H1 (cell line): ENCODE results near the gene VN1R5. TPM values are rescaled to one million over a fixed set of nuclear protein-coding genes. Genes with fewer than 3 reads are reported as not detected.

Experiments used
- CTCF ChIA-PET: fragments of 300-600 bp; sonication (Branson Sonifier 250); formaldehyde crosslinking; loops from one replicate; lab custom pipeline; 2021; ENCODE audit not compliant: partially characterized antibody; lab: Charles Lee
- POLR2A ChIA-PET: fragments of 300-600 bp; sonication (Branson Sonifier 250); formaldehyde crosslinking; loops from one replicate; lab custom pipeline; 2021; ENCODE audit warnings: inconsistent platforms; ENCODE audit not compliant: partially characterized antibody; lab: Charles Lee
- DNase-seq, 2 experiments: peaks; one replicate each; pipeline versions ENCODE4 v3.0.0 to v3.0.0-alpha.2; 2010 to 2022; ENCODE audit warnings: low spot score in 2 of 2, low read depth in 1 of 2, mixed read lengths in 1 of 2
- FAIRE-seq: peaks from 2 replicates; lab custom pipeline; 2011; peaks lifted over from hg19 to GRCh38; lab: Jason Lieb, UNC
- H2AFZ ChIP-seq: 2 replicates; pipeline ENCODE4 v1.8.1; 2012; ENCODE audit warnings: low read length, inconsistent platforms
- H2AK5ac ChIP-seq: 2 replicates; pipeline ENCODE4 v1.6.1; 2013; ENCODE audit warnings: low read depth, low read length
- H2BK120ac ChIP-seq: replicated peaks from 2 replicates; pipeline ENCODE3; 2013; ENCODE audit warnings: low read depth, low read length, inconsistent platforms
- H2BK12ac ChIP-seq: 2 replicates; pipeline ENCODE4 v1.6.1; 2013; ENCODE audit warnings: low read depth, low read length
- H2BK15ac ChIP-seq: 2 replicates; pipeline ENCODE4 v1.6.1; 2013; ENCODE audit warnings: low read length
- H2BK20ac ChIP-seq: 2 replicates; pipeline ENCODE4 v1.6.1; 2013; ENCODE audit warnings: low read length
- H2BK5ac ChIP-seq: 2 replicates; pipeline ENCODE4 v1.6.1; 2013; ENCODE audit warnings: low read depth, low read length
- H3K14ac ChIP-seq: 2 replicates; pipeline ENCODE4 v1.6.1; 2013; ENCODE audit warnings: inconsistent platforms; ENCODE audit not compliant: insufficient read length
- H3K18ac ChIP-seq: 2 replicates; pipeline ENCODE4 v1.6.1; 2013; ENCODE audit warnings: low read length; ENCODE audit errors: extremely low read depth
- H3K23ac ChIP-seq: 2 replicates; pipeline ENCODE4 v1.6.1; 2013; ENCODE audit warnings: inconsistent platforms; ENCODE audit not compliant: insufficient read length
- H3K23me2 ChIP-seq: 2 replicates; pipeline ENCODE4 v1.6.1; 2013; ENCODE audit warnings: low read depth, low read length
- H3K27ac ChIP-seq: 2 replicates; pipeline ENCODE4 v1.6.1; 2011; ENCODE audit warnings: low read depth, low read length, inconsistent platforms
- H3K27me3 ChIP-seq, 4 experiments: replicated peaks in 1 of 4; 1 replicate in 1 of 4; 2 replicates in 3 of 4; pipeline versions ENCODE4 v1.6.1 to v1.8.1; 2011 to 2013; ENCODE audit warnings: low read length in 3 of 4, mild to moderate bottlenecking in 3 of 4, inconsistent platforms in 2 of 4, mixed read lengths in 2 of 4, moderate library complexity in 1 of 4; ENCODE audit not compliant: control insufficient read depth in 3 of 4, insufficient read depth in 3 of 4; ENCODE audit errors: extremely low read depth in 1 of 4
- H3K36me3 ChIP-seq, 4 experiments: 2 replicates each; pipeline versions ENCODE4 v1.6.1 to v1.8.1; 2011 to 2013; ENCODE audit warnings: mild to moderate bottlenecking in 4 of 4, low read length in 3 of 4, moderate library complexity in 2 of 4, control low read depth in 1 of 4, inconsistent platforms in 1 of 4; ENCODE audit not compliant: insufficient read depth in 4 of 4, control insufficient read depth in 2 of 4
- H3K4ac ChIP-seq: replicated peaks from 2 replicates; pipeline ENCODE3; 2013; ENCODE audit warnings: low read length, low read depth, mixed read lengths, inconsistent platforms; ENCODE audit not compliant: insufficient read length
- H3K4me1 ChIP-seq, 4 experiments: replicated peaks in 1 of 4; 1 replicate in 1 of 4; 2 replicates in 3 of 4; pipeline versions ENCODE4 v1.6.1 to v1.8.1; 2011 to 2013; ENCODE audit warnings: low read length in 3 of 4, inconsistent platforms in 2 of 4, mixed read lengths in 1 of 4; ENCODE audit not compliant: insufficient read depth in 4 of 4, control insufficient read depth in 3 of 4
- H3K4me2 ChIP-seq, 2 experiments: 2 replicates each; pipeline versions ENCODE4 v1.6.1 to v1.8.1; 2011 to 2013; ENCODE audit warnings: low read depth in 2 of 2, low read length in 2 of 2, control low read depth in 1 of 2, inconsistent platforms in 1 of 2, mild to moderate bottlenecking in 1 of 2; ENCODE audit not compliant: insufficient read depth in 1 of 2
- H3K4me3 ChIP-seq, 4 experiments: fragments of 200-600, 300-600 bp in 1 of 4; sonication (generic), shearing (Covaris generic), sonication (Bioruptor Twin) in 1 of 4; 2 replicates each; pipeline versions ENCODE4 v1.5.1 to v1.8.1; 2011 to 2016; ENCODE audit warnings: low read length in 4 of 4, low read depth in 3 of 4, control low read depth in 2 of 4, inconsistent platforms in 2 of 4, mild to moderate bottlenecking in 2 of 4, mixed read lengths in 1 of 4, moderate library complexity in 1 of 4; ENCODE audit not compliant: insufficient read depth in 2 of 4; ENCODE audit errors: extremely low read depth in 1 of 4
- H3K56ac ChIP-seq: replicated peaks from 2 replicates; pipeline ENCODE3; 2013; ENCODE audit warnings: low read depth, mild to moderate bottlenecking, mixed read lengths, low read length, inconsistent platforms; ENCODE audit not compliant: insufficient read length
- H3K79me1 ChIP-seq: 2 replicates; pipeline ENCODE4 v1.6.1; 2013; ENCODE audit warnings: low read depth, low read length, control low read depth
- H3K79me2 ChIP-seq, 2 experiments: 2 replicates each; pipeline versions ENCODE4 v1.6.1 to v1.8.1; 2012 to 2013; ENCODE audit warnings: low read length in 2 of 2, mild to moderate bottlenecking in 2 of 2, inconsistent platforms in 1 of 2; ENCODE audit not compliant: insufficient read depth in 2 of 2, control insufficient read depth in 1 of 2
- H3K9ac ChIP-seq, 4 experiments: replicated peaks in 1 of 4; 1 replicate in 1 of 4; 2 replicates in 3 of 4; pipeline versions ENCODE4 v1.6.1 to v1.8.1; 2011 to 2013; ENCODE audit warnings: low read depth in 3 of 4, low read length in 3 of 4, control low read depth in 2 of 4, mild to moderate bottlenecking in 2 of 4, moderate library complexity in 2 of 4, inconsistent platforms in 1 of 4; ENCODE audit errors: extremely low read depth in 1 of 4
- H3K9me3 ChIP-seq, 2 experiments: 2 replicates each; pipeline versions ENCODE4 v1.6.1 to v1.8.1; 2012 to 2013; ENCODE audit warnings: mild to moderate bottlenecking in 2 of 2, moderate library complexity in 2 of 2, control low read depth in 1 of 2, inconsistent platforms in 1 of 2, low read depth in 1 of 2, low read length in 1 of 2, mixed read lengths in 1 of 2; ENCODE audit not compliant: insufficient read depth in 2 of 2
- H4K20me1 ChIP-seq, 2 experiments: replicated peaks in 1 of 2; 2 replicates each; pipeline versions ENCODE3 to v1.8.1; 2011 to 2013; ENCODE audit warnings: inconsistent platforms in 2 of 2, low read length in 2 of 2, mild to moderate bottlenecking in 1 of 2; ENCODE audit not compliant: insufficient read depth in 2 of 2, control insufficient read depth in 1 of 2
- H4K5ac ChIP-seq: 2 replicates; pipeline ENCODE4 v1.6.1; 2013; ENCODE audit warnings: low read length, low read depth, mixed read lengths, inconsistent platforms; ENCODE audit not compliant: insufficient read length
- H4K8ac ChIP-seq: 2 replicates; pipeline ENCODE4 v1.8.0; 2013; ENCODE audit warnings: mild to moderate bottlenecking, moderate library complexity, low read length, inconsistent platforms; ENCODE audit not compliant: insufficient read depth; ENCODE audit errors: extremely low read depth
- H4K91ac ChIP-seq: replicated peaks from 2 replicates; pipeline ENCODE3; 2013; ENCODE audit warnings: low read length, mixed read lengths, inconsistent platforms; ENCODE audit not compliant: insufficient read length
- EGR1 ChIP-seq: IDR thresholded peaks from 2 replicates; pipeline ENCODE4 v1.6.1; 2011; ENCODE audit warnings: low read depth, low read length, borderline replicate concordance
- EP300 ChIP-seq, 2 experiments: IDR thresholded peaks; 1 replicate in 1 of 2; 2 replicates in 1 of 2; pipeline ENCODE4 v1.6.1; 2011 to 2012; ENCODE audit warnings: low read depth in 2 of 2, low read length in 2 of 2, mild to moderate bottlenecking in 2 of 2, borderline replicate concordance in 1 of 2, inconsistent platforms in 1 of 2, moderate library complexity in 1 of 2
- PHF8 ChIP-seq: fragments of 200-600 bp; sonication (generic); conservative IDR thresholded peaks from 2 replicates; pipeline ENCODE4 v1.7.1; 2012; ENCODE audit warnings: low read depth, mild to moderate bottlenecking, inconsistent platforms, low read length, moderate library complexity
- RAD21 ChIP-seq, 2 experiments: IDR thresholded peaks in 1 of 2; conservative IDR thresholded peaks in 1 of 2; 2 replicates each; pipeline ENCODE4 v1.6.1; 2011; ENCODE audit warnings: low read depth in 2 of 2, low read length in 2 of 2, improper control_type of control experiment in 1 of 2, inconsistent platforms in 1 of 2, mild to moderate bottlenecking in 1 of 2, moderate library complexity in 1 of 2
- polyA plus RNA-seq, 7 experiments: library from polyadenylated mRNA; depleted of rRNA in 3 of 7; stranded (reverse) in 5 of 7; unstranded in 2 of 7; fragments of >200 nt in 5 of 7; fragments of 200-250 nt in 2 of 7; gene quantifications; 1 replicate in 5 of 7; 2 replicates in 1 of 7; 4 replicates in 1 of 7; pipeline versions ENCODE4 v1.2.1 to v1.2.3, GENCODE V29; 2011 to 2013; ENCODE audit warnings: missing spikeins in 2 of 7, mixed read lengths in 2 of 7
- total RNA-seq: library from RNA; stranded (reverse); fragmentation: NEBNext Ultra II Directional; extraction: Animal tissue kit (Norgen Biotek cat#: 25700); gene quantifications from 2 replicates; pipeline ENCODE4 v1.2.1, GENCODE V29; 2021
- TF ChIP-seq, protein P1 (sequence below): IDR thresholded peaks from 2 replicates; pipeline ENCODE4 v1.6.1; 2012; ENCODE audit warnings: inconsistent platforms

The VN1R5 gene
- total and polyA plus RNA-seq, 2 of the 8 experiments (the other 6 are each of a cell fraction or from before 2014, with no cell fraction given): not detected

DNA sequence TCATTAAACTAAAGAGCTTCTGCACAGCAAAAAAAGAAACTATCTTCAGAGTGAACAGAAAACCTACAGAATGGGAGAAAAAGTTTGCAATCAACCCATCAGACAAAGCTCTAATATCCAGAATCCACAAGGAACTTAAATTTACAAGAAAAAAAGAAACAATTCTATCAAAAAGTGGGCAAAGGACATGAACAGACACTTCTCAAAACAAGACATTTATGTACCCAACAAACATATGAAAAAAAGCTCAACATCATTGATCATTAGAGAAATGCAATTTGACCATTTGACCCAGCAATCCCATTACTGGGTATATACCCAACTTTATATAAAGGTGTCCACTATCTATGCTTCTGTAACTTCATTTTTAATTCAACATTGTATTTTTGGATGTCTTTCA lies 31.1 kb upstream of the VN1R5 start:
- no peak for FAIRE-seq
- no peak overlapping the region for H2BK15ac ChIP-seq
- no peak overlapping the region for H3K14ac ChIP-seq
- H3K4me3 ChIP-seq: no peak overlapping the region
- H4K20me1 ChIP-seq: no peaks in the 10 kb centered on the region
- no peak for DNase-seq
- no peak overlapping the region for H2AFZ ChIP-seq
- H2AK5ac ChIP-seq: no peak overlapping the region
- H3K27me3 ChIP-seq: no peaks in the 10 kb centered on the region
- POLR2A ChIA-PET: no interaction called here
- no peaks in the 10 kb centered on the region for H3K23me2 ChIP-seq
- H4K8ac ChIP-seq: no peak overlapping the region
- H3K4me1 ChIP-seq: no peaks in the 10 kb centered on the region
- no peak overlapping the region for H4K5ac ChIP-seq
- H2BK120ac ChIP-seq: no peak overlapping the region
- H2BK20ac ChIP-seq: no peak overlapping the region
- no peak overlapping the region for H2BK12ac ChIP-seq
- no peak overlapping the region for H3K9ac ChIP-seq
- H3K18ac ChIP-seq: no peak overlapping the region
- H3K56ac ChIP-seq: no peak overlapping the region
- H3K36me3 ChIP-seq: no peaks in the 10 kb centered on the region
- H3K27ac ChIP-seq: no peak overlapping the region
- no peaks in the 10 kb centered on the region for H3K79me2 ChIP-seq
- H2BK5ac ChIP-seq: no peak overlapping the region
- no peak overlapping the region for H3K23ac ChIP-seq
- no peak overlapping the region for H3K4ac ChIP-seq
- H3K79me1 ChIP-seq: no peaks in the 10 kb centered on the region
- H3K9me3 ChIP-seq: peaks cover 13 to 16% of the 10 kb centered on the region in 2 experiments
- no peak overlapping the region for H4K91ac ChIP-seq
- no peak overlapping the region for H3K4me2 ChIP-seq
- CTCF ChIA-PET: no interaction called here
- TF ChIP-seq, protein P1, sequence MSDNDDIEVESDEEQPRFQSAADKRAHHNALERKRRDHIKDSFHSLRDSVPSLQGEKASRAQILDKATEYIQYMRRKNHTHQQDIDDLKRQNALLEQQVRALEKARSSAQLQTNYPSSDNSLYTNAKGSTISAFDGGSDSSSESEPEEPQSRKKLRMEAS: no peak
- TF ChIP-seq EP300 (IDR thresholded peaks at IDR 0.05; ENCODE audit: borderline replicate concordance in 1 of 2, low read depth in 2 of 2, low read length in 2 of 2): no peak
- TF ChIP-seq EGR1: no peak
- TF ChIP-seq PHF8: no peak
- no peak for TF ChIP-seq RAD21 (IDR thresholded peaks at IDR 0.05 in 1 of 2, conservative IDR thresholded peaks at IDR 0.05 in 1 of 2; ENCODE audit: low read depth in 2 of 2, low read length in 2 of 2)
